Measurements from ENCODE around the gene ZNF536. TPM values are rescaled to one million over a fixed set of nuclear protein-coding genes. Genes with fewer than 3 reads are reported as not detected.
"Not testable (repeated sequence)": the region's sequence is repeated elsewhere in the genome, so short reads cannot be mapped to it uniquely, and the experiment has no call there.

Gene ZNF536
- total RNA-seq, 1 experiment from 2014 or later, result 15.2 TPM

GRCh38 chr19:30336290-30336689, 35.9 kb upstream of the ZNF536 start:
- H3K36me3 ChIP-seq, result no peaks in the 10 kb centered on the region
- peaks cover 4% of the 10 kb centered on the region; the same call in 1 of the 2 replicates for H3K9me3 ChIP-seq (replicated peaks)
- H3K27ac ChIP-seq, result no peak overlapping the region
- H3K4me3 ChIP-seq, result no peak overlapping the region
- H3K27me3 ChIP-seq, result no peaks in the 10 kb centered on the region
- no peak for DNase-seq
- H3K4me1 ChIP-seq, result peaks cover 11% of the 10 kb centered on the region; the same call in 1 of the 2 replicates

GRCh38 chr19:30338041-30338456, 34.1 kb upstream of the ZNF536 start:
- Histone ChIP-seq H3K36me3 (no peaks in the 10 kb centered on the region), H3K4me3 (no peak overlapping the region), H3K27ac (no peak overlapping the region), H3K9me3 (replicated peaks) (peaks cover 4% of the 10 kb centered on the region; the same call in 1 of the 2 replicates), H3K4me1 (peaks cover 19% of the 10 kb centered on the region; the same call in 1 of the 2 replicates), H3K27me3 (no peaks in the 10 kb centered on the region)
- DNase-seq, result no peak

GRCh38 chr19:30338878-30339623, 33.1 kb upstream of the ZNF536 start:
- peaks cover 4% of the 10 kb centered on the region; the same call in 1 of the 2 replicates for H3K9me3 ChIP-seq (replicated peaks)
- H3K27ac ChIP-seq, result no peak overlapping the region
- no peak for DNase-seq
- no peak overlapping the region for H3K4me3 ChIP-seq
- H3K36me3 ChIP-seq, result no peaks in the 10 kb centered on the region
- H3K27me3 ChIP-seq, result no peaks in the 10 kb centered on the region
- H3K4me1 ChIP-seq, result peaks cover 19% of the 10 kb centered on the region; the same call in 1 of the 2 replicates

GRCh38 chr19:30339624-30340525, 32.3 kb upstream of the ZNF536 start:
- no peak overlapping the region for H3K4me3 ChIP-seq
- no peak overlapping the region for H3K27ac ChIP-seq
- no peaks in the 10 kb centered on the region for H3K27me3 ChIP-seq
- H3K36me3 ChIP-seq, result no peaks in the 10 kb centered on the region
- DNase-seq, result no peak
- peaks cover 4% of the 10 kb centered on the region; the same call in 1 of the 2 replicates for H3K9me3 ChIP-seq (replicated peaks)
- peaks cover 19% of the 10 kb centered on the region; the same call in 1 of the 2 replicates for H3K4me1 ChIP-seq

- peak overlapping the region; percentile 27; the same call in 1 of the 2 replicates for H3K27ac ChIP-seq
- H3K36me3 ChIP-seq, result no peaks in the 10 kb centered on the region
- H3K9me3 ChIP-seq (replicated peaks), result peaks cover 4% of the 10 kb centered on the region; the same call in 1 of the 2 replicates
- no peaks in the 10 kb centered on the region for H3K27me3 ChIP-seq
- 0 out of 2 replicates have a peak overlapping the region, but pooled peaks have one; percentile 3 for H3K4me3 ChIP-seq
- peak; percentile 10 to 56 for DNase-seq
- peaks cover 19% of the 10 kb centered on the region; the same call in 1 of the 2 replicates for H3K4me1 ChIP-seq
These were observed 31.2 kb upstream of the ZNF536 start for GRCh38 chr19:30340771-30341561.

- no peak overlapping the region for H3K4me3 ChIP-seq
- DNase-seq, result no peak
- H3K4me1 ChIP-seq, result peaks cover 19% of the 10 kb centered on the region; the same call in 1 of the 2 replicates
- H3K36me3 ChIP-seq, result no peaks in the 10 kb centered on the region
- H3K27ac ChIP-seq, result no peak overlapping the region
- H3K9me3 ChIP-seq (replicated peaks), result peaks cover 4% of the 10 kb centered on the region; the same call in 1 of the 2 replicates
- no peaks in the 10 kb centered on the region for H3K27me3 ChIP-seq
These were observed 30.5 kb upstream of the ZNF536 start for GRCh38 chr19:30341611-30342201.

GRCh38 chr19:30342901-30343300, 29.3 kb upstream of the ZNF536 start:
- no peak overlapping the region for H3K4me3 ChIP-seq
- H3K27ac ChIP-seq, result no peak overlapping the region
- DNase-seq, result no peak
- H3K36me3 ChIP-seq, result no peaks in the 10 kb centered on the region
- peaks cover 4% of the 10 kb centered on the region; the same call in 1 of the 2 replicates for H3K9me3 ChIP-seq (replicated peaks)
- no peaks in the 10 kb centered on the region for H3K27me3 ChIP-seq
- H3K4me1 ChIP-seq, result peaks cover 19% of the 10 kb centered on the region; the same call in 1 of the 2 replicates

- no peaks in the 10 kb centered on the region for H3K27me3 ChIP-seq
- no peaks in the 10 kb centered on the region for H3K9me3 ChIP-seq (replicated peaks)
- no peak overlapping the region for H3K27ac ChIP-seq
- no peak overlapping the region for H3K4me3 ChIP-seq
- DNase-seq, result no peak
- no peaks in the 10 kb centered on the region for H3K36me3 ChIP-seq
- peaks cover 19% of the 10 kb centered on the region; the same call in 1 of the 2 replicates for H3K4me1 ChIP-seq
These were observed 27.4 kb upstream of the ZNF536 start for GRCh38 chr19:30344446-30345425.

- no peaks in the 10 kb centered on the region for H3K36me3 ChIP-seq
- H3K27me3 ChIP-seq, result no peaks in the 10 kb centered on the region
- H3K4me1 ChIP-seq, result peaks cover 14% of the 10 kb centered on the region; the same call in 1 of the 2 replicates
- H3K27ac ChIP-seq, result no peak overlapping the region
- H3K9me3 ChIP-seq (replicated peaks), result no peaks in the 10 kb centered on the region
- DNase-seq, result no peak
- H3K4me3 ChIP-seq, result no peak overlapping the region
These were observed 26.5 kb upstream of the ZNF536 start for GRCh38 chr19:30345686-30346085.

- not testable (repeated sequence) for H3K27me3 ChIP-seq; H3K4me1 ChIP-seq; H3K4me3 ChIP-seq; H3K9me3 ChIP-seq (replicated peaks); DNase-seq; H3K27ac ChIP-seq; H3K36me3 ChIP-seq
These were observed 25.7 kb upstream of the ZNF536 start for GRCh38 chr19:30346468-30346867.

- H3K9me3 ChIP-seq (replicated peaks), result no peaks in the 10 kb centered on the region
- no peaks in the 10 kb centered on the region for H3K27me3 ChIP-seq
- H3K4me1 ChIP-seq, result no peaks in the 10 kb centered on the region
- H3K4me3 ChIP-seq, result no peak overlapping the region
- DNase-seq, result no peak
- H3K36me3 ChIP-seq, result no peaks in the 10 kb centered on the region
- no peak overlapping the region for H3K27ac ChIP-seq
These were observed 23.0 kb upstream of the ZNF536 start for GRCh38 chr19:30349131-30349730.

GRCh38 chr19:30350692-30351663, 21.2 kb upstream of the ZNF536 start:
- no peaks in the 10 kb centered on the region for H3K9me3 ChIP-seq (replicated peaks)
- no peaks in the 10 kb centered on the region for H3K27me3 ChIP-seq
- H3K27ac ChIP-seq, result no peak overlapping the region
- no peak for DNase-seq
- H3K4me3 ChIP-seq, result no peak overlapping the region
- no peaks in the 10 kb centered on the region for H3K36me3 ChIP-seq
- H3K4me1 ChIP-seq, result no peaks in the 10 kb centered on the region

Measured in SJCRH30 (cell line).